GM21367 (cell line): ENCODE results near the gene MTG1.
"Not testable (repeated sequence)": the region's sequence is repeated elsewhere in the genome, so short reads cannot be mapped to it uniquely, and the experiment has no call there.

Experiments
- ATAC-seq: cut with Tn5 transposase; IDR thresholded peaks from one replicate; pipeline ENCODE4 v1.9.1; 2021; ENCODE audit not compliant: unreplicated experiment

Gene MTG1

DNA sequence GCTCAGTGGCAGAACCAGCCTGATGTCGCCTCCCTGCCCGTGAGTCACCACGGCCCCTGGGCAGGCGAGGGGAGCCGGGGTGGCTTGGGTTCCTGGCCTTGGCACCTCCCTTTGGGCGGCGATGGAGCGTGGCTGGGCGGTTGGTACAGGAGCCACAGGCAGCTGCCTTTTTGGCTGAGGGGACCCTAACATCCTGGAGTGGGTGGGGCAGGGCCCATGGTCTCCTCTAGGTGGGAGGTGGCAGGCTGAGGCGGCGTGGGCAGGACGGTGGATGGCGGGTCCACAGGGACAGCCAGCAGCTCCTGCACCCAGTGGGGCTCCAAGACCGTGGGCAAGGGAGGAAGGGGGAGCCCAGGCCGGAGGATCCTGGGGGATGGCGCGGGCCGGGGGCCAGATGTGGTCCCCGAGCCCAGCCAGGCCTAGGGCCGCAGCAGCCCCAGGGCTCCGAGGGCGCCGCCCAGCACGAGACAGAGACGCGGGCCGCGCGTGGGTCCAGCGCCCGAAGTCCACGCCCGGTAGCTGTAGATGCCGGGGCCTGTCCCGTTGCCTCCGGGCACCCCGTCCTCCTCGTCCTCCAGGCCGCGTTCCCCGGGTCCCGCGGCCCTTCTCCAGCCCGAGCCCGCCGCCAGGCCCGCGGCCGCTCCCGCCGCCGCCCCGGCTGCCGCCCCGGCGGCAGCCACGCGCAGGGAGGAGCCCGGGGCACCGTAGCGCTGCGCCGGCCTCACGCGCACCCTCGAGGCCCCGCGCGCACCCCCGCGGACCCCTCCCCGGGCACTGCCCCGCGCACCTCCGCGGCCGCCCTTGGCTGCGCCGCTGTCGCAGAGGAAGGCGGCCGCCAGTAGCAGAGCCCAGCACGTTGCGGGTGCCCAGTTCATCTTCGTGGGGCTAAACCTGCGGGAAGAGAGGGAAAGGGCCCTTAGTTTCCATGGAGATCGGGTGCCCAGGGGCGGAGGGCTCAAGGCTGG lies 29.1 kb downstream of the MTG1 start:
- ATAC-seq = no peak

- ATAC-seq = not testable (repeated sequence)
Measured at GRCh38 chr10:133424102-133424501, 30.1 kb downstream of the MTG1 start.

GRCh38 chr10:133424601-133425000 lies 30.6 kb downstream of the MTG1 start, which contains the start of gene SPRN:
Gene SPRN (minus strand): TSS chr10:133424625. CDS start chr10:133423681, 944 bp downstream.
- not testable (repeated sequence) for ATAC-seq

GRCh38 chr10:133429571-133429970 lies 35.6 kb downstream of the MTG1 start:
- not testable (repeated sequence) for ATAC-seq

- ATAC-seq = not testable (repeated sequence)
Measured at GRCh38 chr10:133431888-133432613, 38.1 kb downstream of the MTG1 start.

DNA sequence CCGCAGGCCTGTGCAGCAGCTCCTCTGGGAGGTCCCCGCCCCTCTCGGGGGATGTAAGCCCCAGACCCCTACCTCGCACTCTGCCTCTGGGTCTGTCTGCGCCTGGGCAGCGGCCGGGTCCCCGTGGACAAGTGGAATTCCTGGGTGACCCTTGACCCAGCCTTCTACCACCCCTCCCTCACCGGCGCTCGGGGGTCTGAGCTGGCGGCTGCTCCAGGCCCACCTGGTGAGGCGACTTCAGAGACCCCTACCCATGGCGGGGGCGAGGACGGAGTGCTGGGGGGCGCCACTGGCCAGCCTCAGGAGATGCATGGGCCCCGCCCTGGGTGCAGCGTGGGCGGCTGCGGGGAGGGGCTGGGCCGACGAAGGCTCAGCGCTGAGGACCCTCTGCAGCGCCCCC lies 38.8 kb downstream of the MTG1 start:
- ATAC-seq = not testable (repeated sequence)

GRCh38 chr10:133438711-133439273 lies 44.8 kb downstream of the MTG1 start:
- no peak for ATAC-seq

- no peak for ATAC-seq
Measured at GRCh38 chr10:133439517-133440461, 45.8 kb downstream of the MTG1 start.

DNA sequence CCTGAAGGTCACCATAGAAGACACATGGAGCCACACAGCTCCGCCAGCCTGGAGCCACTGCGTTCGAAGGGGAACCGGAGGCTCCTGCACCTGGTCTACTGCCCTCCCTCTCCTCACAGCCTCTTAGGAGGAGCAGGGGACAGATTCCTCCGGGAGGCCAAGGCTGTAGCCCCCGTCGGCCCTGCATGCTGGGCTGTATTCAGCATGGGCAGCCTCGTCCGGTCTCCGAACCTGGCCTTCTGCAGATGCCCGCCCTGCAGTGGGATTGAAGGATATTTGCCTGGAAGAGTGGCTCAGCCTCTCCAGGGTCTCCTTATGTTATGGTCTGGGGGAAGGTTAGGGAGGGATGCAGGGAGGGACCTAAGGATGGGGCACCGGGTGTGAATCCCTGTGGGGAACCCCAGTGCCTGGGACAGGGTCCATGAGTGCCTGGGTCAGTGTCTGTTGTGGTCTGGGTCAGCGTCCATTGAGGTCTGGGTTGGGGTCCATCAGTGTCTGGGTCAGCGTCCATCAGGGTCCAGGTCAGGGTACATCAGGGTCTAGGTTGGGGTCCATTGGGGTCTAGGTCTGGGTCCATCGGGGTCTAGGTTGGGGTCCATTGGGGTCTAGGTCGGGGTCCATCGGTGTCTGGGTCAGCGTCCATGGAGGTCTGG lies 46.8 kb downstream of the MTG1 start:
- no peak for ATAC-seq

- ATAC-seq = not testable (repeated sequence)
Measured at GRCh38 chr10:133441356-133441755, 47.4 kb downstream of the MTG1 start.

- no peak for ATAC-seq
Measured at GRCh38 chr10:133441780-133442179, 47.8 kb downstream of the MTG1 start.

GRCh38 chr10:133442191-133442966 lies 48.4 kb downstream of the MTG1 start:
- ATAC-seq = no peak

GRCh38 chr10:133442967-133443924 lies 49.3 kb downstream of the MTG1 start:
- ATAC-seq = no peak

- no peak for ATAC-seq
Measured at GRCh38 chr10:133444342-133445267, 50.6 kb downstream of the MTG1 start.

GRCh38 chr10:133445268-133445732 lies 51.3 kb downstream of the MTG1 start:
- ATAC-seq = no peak

DNA sequence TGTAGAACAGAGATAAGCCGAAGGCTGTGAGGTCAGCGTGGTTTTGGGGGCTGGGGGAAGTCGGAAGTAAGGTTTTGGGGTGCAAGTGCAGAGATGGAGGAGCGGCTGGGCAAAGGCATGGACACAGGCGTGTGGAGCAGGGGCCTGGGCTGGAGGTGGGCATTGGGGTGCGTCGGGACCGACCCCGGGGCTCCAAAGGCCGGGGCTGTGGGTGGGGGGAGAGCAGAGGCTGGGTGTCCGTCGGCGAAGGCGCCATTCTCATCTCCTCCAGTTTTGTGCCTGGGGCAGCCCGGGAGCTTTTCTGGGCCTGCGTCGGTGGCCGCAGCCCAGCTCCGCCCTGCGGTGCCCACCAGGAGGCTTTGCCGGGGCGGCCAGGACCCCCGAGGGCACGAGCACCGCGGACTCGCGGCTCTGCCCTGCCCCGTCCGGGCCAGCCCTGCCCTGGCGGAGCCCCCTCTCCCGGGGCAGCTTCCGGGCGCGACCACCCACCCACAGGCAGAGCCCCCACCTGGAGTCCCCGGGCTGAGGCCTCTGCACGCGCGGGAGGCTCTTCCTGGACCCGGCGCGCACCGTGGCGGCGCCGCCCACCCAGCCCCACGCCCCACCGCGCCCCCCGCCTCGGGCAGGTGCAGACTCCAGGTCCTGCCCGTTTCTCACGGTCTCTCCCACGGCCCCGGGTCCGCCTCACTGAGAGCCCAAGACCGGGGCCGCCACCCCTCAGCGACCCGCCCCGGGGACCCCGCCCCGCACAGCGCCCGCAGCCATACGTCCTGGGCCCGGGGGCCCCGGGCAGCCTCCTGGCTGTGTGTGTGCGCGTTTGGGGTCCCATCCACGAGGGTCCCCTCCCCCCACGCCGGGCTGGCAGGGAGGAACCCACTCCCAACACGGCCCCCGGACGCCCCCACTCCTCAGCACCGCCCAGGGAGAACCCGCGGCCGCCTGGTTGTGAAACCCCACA lies 52.1 kb downstream of the MTG1 start:
- no peak for ATAC-seq
